Measurements from ENCODE around the gene CCNG2.

DNA sequence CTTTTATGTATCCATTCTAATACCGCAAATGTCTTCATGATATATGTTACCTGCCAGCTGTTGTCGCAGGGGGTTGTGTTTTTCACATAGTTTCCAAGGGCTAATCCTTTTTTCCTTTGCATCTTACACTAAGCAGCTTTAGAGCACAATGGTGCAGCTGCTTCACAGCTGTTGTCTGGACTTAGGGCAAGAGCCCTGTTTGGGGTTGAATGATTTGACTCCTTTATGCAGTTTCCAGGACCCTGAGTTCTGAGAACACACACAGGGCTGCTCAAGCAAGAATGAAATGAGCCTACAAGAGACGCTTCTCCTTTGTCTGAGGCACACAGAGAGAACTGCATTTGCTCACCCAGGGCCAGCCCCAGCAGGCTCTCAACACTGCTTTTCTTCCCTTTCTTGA, 20.2 kb downstream of the CCNG2 start:
- TF ChIP-seq, protein P1, sequence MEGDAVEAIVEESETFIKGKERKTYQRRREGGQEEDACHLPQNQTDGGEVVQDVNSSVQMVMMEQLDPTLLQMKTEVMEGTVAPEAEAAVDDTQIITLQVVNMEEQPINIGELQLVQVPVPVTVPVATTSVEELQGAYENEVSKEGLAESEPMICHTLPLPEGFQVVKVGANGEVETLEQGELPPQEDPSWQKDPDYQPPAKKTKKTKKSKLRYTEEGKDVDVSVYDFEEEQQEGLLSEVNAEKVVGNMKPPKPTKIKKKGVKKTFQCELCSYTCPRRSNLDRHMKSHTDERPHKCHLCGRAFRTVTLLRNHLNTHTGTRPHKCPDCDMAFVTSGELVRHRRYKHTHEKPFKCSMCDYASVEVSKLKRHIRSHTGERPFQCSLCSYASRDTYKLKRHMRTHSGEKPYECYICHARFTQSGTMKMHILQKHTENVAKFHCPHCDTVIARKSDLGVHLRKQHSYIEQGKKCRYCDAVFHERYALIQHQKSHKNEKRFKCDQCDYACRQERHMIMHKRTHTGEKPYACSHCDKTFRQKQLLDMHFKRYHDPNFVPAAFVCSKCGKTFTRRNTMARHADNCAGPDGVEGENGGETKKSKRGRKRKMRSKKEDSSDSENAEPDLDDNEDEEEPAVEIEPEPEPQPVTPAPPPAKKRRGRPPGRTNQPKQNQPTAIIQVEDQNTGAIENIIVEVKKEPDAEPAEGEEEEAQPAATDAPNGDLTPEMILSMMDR (conservative IDR thresholded peaks at IDR 0.05; ENCODE audit: low read depth, low read length) = no peak
- TF ChIP-seq CEBPB (IDR thresholded peaks at IDR 0.05; ENCODE audit: low read depth, low read length) = no peak
- TF ChIP-seq BHLHE40 (IDR thresholded peaks at IDR 0.05; ENCODE audit: low read depth, low read length) = no peak
- TF ChIP-seq POLR2A (IDR thresholded peaks at IDR 0.05; ENCODE audit: low read depth, low read length) = no peak
- no peak for TF ChIP-seq MAFK (IDR thresholded peaks at IDR 0.05; ENCODE audit: low read depth, low read length)
- no peak for TF ChIP-seq NFE2L2 (IDR thresholded peaks at IDR 0.05; ENCODE audit: low read depth, low read length)
- TF ChIP-seq, protein P2, sequence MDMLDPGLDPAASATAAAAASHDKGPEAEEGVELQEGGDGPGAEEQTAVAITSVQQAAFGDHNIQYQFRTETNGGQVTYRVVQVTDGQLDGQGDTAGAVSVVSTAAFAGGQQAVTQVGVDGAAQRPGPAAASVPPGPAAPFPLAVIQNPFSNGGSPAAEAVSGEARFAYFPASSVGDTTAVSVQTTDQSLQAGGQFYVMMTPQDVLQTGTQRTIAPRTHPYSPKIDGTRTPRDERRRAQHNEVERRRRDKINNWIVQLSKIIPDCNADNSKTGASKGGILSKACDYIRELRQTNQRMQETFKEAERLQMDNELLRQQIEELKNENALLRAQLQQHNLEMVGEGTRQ (IDR thresholded peaks at IDR 0.05; ENCODE audit: low read depth, low read length) = no peak
- TF ChIP-seq CHD1 (IDR thresholded peaks at IDR 0.05; ENCODE audit: low read depth, low read length) = no peak
- TF ChIP-seq RCOR1 (IDR thresholded peaks at IDR 0.05; ENCODE audit: insufficient replicate concordance, low read length) = no peak
- no peak for TF ChIP-seq SMC3 (IDR thresholded peaks at IDR 0.05; ENCODE audit: low read depth, low read length)
- TF ChIP-seq RFX5 (IDR thresholded peaks at IDR 0.05; ENCODE audit: low read depth, low read length) = no peak

Measured in IMR-90 (cell line).